ENCODE measurements around the gene NAA20.

DNA sequence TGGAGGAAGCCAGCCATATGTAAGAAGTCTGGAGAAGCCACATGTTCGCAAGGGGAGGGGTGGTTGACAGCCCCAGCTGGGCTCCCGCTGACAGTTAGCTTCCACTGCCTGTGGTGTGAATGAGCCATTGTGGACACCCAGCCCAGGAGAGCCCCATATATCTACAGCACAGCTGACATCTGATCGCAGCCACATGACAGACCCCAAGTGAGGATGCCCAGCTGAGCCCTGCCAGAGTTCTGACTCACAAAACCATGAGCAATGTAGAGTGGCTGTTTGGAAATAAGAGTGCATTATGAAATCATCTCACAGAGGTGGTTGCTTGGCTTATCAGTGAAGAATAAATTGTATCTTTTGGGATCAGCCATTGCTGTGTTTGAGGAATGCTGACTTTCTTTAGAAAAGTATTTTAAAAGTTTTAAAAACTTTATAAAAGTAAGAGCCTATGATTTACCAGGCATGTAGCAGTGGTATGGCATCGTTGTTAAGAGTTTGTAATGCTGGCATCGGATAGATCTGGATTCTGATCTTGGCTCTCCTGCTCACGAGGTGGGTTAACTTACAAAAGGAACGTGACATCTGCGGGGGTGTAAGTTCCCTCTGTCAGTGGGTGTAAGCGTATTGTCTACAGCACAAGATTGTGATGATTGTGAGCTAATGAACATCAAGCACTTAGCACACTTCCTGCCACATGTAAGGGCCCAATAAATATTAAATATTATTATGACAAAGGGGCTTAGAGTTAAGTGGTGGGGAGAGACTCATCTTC lies 59.3 kb downstream of the NAA20 start:
- TF ChIP-seq, protein P1, sequence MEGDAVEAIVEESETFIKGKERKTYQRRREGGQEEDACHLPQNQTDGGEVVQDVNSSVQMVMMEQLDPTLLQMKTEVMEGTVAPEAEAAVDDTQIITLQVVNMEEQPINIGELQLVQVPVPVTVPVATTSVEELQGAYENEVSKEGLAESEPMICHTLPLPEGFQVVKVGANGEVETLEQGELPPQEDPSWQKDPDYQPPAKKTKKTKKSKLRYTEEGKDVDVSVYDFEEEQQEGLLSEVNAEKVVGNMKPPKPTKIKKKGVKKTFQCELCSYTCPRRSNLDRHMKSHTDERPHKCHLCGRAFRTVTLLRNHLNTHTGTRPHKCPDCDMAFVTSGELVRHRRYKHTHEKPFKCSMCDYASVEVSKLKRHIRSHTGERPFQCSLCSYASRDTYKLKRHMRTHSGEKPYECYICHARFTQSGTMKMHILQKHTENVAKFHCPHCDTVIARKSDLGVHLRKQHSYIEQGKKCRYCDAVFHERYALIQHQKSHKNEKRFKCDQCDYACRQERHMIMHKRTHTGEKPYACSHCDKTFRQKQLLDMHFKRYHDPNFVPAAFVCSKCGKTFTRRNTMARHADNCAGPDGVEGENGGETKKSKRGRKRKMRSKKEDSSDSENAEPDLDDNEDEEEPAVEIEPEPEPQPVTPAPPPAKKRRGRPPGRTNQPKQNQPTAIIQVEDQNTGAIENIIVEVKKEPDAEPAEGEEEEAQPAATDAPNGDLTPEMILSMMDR (conservative IDR thresholded peaks at IDR 0.05): no peak
- TF ChIP-seq ZFX (IDR thresholded peaks at IDR 0.05): no peak
